Epidermal melanocyte (primary cell): ENCODE measurements around the gene SLC52A1.
"Not testable (repeated sequence)": the region's sequence is repeated elsewhere in the genome, so short reads cannot be mapped to it uniquely, and the experiment has no call there.

Experiments
- DNase-seq: peaks from one replicate; pipeline ENCODE4 v3.0.0; 2011; ENCODE audit warnings: low spot score; ENCODE audit not compliant: insufficient read length

SLC52A1 gene

DNA sequence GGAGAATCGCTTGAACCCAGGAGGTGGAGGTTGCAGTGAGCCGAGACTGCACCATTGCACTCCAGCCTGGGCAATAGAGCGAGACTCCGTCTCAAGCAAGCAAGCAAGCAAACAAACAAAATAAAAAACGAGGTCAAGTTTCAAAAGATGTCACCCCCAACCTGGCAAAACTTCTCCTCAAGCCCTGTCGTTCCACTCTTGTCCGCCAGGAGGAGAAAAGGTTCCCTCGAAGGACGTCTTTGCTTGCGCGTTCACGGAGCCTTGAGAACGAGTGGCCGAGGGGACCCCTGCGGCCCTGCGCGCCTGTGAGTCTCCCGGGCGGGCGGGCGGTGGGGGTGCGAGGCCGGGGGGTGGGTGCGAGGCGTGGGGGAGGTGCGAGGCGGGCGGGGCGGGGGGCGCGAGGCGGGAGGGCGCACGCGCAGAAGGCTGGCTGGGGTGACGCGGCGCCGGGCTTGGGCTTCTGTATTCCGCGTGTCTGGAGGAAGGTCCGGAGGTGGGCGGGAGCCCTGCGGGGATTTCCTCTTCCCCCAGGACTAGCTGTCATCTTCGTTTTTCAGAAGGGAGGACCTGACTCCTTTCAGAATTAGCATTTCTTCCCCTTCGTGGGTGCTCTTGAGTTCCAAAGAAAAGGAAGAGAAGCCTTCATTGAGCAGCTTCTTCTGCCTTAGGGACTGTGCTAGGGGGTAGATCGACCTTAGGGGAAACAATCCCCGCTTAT is 3.7 kb downstream of the SLC52A1 start:
- DNase-seq, result peak; percentile 80

- DNase-seq, result not testable (repeated sequence)
These were observed 5.1 kb downstream of the SLC52A1 start for GRCh38 chr17:5030168-5030567.

DNA sequence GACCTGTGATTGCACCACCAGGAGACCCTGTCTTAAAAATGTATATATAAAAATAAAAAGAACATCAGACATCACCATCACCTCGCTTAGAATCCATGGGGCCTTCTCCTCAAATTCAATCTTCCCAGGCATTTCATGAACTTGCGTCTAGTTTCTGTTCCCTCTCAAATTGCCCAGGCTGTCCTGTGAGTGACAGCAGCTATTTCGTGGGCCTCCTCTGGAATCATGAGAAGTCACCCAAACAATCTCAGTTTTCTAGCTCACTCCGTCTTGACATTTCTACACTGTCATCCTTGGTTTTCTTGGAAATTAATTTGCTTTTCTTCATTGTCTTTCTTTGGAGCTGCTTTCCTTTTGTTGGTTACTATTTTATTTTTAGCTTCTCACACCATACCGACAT is 7.3 kb downstream of the SLC52A1 start:
- no peak for DNase-seq

DNA sequence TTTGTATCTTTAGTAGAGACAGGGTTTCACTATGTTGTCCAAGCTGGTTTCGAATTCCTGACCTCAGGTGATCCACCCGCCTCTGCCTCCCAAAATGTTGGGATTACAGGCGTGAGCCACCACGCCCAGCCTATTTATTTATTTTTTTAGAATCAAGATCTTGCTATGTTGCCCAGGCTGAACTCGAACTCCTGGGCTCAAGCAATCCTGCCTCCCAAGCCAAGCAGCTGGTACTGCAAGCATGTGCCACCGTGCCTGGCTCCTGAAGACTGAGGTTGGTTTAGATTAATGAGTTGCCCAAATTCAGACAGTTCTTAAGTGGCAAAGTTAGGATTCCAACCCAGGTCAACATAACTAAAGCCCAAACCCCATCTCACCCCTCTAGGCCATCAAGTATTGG is 7.9 kb downstream of the SLC52A1 start:
- no peak for DNase-seq

DNA sequence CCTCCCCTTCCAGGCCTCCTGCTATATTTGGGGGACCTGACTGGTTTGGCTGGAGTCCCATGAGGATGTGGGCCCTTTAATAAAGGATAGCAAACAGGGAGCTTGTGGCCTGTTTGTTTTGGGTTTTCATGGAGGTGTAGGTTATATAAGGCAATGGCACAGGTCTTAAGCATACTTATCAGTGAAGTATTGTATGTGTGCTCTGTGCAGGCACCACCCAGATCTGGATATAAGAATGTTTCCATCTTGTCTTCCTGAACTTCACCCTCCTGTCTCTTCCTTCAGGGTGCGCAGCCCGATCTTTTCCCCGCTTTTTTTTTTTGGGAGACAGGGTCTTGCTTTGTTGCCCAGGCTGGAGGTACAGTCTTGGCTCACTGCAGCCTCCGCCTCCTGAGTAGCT is 10.6 kb downstream of the SLC52A1 start:
- no peak for DNase-seq

GRCh38 chr17:5023588-5024147 is 11.6 kb downstream of the SLC52A1 start:
- DNase-seq, result no peak

- DNase-seq, result no peak
These were observed 13.0 kb downstream of the SLC52A1 start for GRCh38 chr17:5022171-5022711.

- DNase-seq, result no peak
These were observed 14.7 kb downstream of the SLC52A1 start for GRCh38 chr17:5020502-5021023.

DNA sequence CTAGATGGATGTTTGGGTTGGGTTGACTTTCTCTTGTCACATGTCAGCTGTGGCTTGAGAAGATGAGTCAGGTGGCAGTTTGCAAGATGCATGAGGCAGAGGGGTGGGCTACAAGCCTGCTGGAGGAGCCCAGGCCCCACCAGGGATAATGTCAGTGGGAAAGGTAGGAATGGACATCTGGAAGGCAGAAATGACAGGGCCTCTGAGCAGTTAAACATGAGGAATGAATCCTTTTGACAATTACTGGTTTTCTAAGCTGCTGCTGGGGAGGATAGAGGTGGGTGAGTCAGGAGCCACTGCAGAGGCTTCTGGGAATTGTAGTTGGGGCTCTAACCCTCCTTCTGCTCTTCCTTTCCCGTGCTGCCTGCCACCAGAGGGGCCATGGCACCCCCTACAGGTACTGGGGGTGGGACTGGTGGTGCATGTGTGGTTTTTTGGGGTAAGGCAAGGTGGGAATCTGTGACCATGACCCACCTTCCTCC is 15.7 kb downstream of the SLC52A1 start:
- DNase-seq, result no peak

DNA sequence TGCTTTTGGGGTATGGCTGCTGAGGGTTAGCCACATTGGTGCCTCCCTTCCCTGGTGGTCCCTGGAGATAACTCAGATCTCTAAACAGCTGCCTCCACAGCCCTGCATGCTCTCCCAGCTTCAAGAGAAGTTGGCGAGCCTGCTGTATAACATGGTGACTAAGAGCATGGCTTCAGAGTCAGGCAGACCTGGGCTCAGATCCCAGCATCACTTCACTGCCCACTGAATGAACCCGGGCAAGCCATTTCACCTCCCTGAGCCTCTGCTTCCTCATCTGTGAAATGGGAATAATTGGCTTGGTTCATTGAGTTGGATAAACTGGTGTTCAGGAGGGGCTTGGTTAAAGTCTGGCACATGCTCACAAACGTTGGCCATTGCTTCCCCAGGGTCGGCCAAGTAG is 20.9 kb downstream of the SLC52A1 start:
- DNase-seq, result no peak

GRCh38 chr17:5011928-5012327 is 23.3 kb downstream of the SLC52A1 start:
- DNase-seq, result no peak

DNA sequence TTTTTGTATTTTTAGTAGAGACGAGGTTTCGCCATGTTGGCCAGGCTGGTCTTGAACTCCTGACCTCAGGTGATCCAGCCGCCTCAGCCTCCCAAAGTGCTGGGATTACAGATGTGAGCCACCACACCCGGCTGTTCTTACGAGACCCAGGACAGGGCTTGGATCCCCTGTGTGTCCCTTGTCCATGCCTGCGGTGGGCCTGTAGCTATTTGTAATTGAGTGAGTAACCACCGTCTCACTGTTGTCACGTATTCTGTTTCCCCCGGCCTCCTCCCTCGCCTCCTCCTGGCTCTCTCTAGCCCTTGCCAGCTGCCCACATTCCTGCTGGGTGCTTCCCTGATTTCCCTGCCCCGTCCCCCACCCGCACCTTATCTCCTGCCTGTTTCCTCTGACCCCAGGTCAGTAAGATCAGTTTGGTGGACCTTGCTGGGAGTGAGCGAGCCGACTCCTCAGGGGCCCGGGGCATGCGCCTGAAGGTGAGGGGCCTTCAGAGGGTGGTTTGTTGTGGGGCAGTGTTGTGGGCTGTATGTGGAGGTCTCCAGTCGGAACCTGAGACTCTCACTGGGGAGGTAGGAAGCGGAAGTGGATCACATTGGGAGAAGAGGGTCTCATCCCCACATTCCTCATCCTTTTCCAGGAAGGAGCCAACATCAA is 31.9 kb downstream of the SLC52A1 start:
- no peak for DNase-seq

- no peak for DNase-seq
These were observed 33.0 kb downstream of the SLC52A1 start for GRCh38 chr17:5002121-5002788.

GRCh38 chr17:5000237-5000639 is 35.0 kb downstream of the SLC52A1 start:
- DNase-seq, result no peak

GRCh38 chr17:4999430-5000093 is 35.7 kb downstream of the SLC52A1 start:
- no peak for DNase-seq

- DNase-seq, result no peak
These were observed 36.3 kb downstream of the SLC52A1 start for GRCh38 chr17:4998732-4999429.

DNA sequence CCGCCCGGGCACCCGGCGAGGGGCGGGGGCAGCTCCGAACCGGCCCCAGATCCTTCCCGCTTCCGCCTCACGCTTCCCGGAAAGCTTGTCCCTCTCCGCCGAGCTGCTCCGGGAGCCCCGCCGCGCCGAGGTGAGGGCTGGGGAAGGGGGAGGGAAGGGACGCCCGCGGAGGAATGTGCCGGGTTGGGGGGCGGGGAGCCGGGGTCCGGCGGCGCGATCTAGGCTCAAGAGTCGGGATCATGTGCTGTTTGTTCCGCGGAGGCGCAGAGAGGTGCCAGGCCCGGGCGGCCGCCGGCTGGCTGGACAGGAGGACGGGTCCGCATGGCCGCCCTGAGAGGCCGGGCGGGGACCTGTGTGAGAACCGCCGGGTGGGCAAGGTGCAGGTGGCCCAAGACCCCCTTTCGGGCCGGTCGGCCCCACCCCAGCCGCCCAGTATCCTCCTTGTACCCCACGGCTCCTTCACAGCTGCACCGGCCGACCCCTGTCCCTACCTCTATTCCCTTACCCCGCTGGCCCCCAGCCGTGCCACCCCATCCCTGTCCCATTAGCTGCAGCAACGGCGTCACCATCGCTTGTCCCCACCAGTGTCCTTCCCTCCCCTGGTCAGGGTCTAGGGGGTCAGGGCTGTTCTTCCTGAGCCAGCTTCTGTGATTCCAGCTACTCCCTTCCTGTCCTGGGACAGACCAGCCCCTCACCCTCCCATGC is 37.0 kb downstream of the SLC52A1 start:
- no peak for DNase-seq

DNA sequence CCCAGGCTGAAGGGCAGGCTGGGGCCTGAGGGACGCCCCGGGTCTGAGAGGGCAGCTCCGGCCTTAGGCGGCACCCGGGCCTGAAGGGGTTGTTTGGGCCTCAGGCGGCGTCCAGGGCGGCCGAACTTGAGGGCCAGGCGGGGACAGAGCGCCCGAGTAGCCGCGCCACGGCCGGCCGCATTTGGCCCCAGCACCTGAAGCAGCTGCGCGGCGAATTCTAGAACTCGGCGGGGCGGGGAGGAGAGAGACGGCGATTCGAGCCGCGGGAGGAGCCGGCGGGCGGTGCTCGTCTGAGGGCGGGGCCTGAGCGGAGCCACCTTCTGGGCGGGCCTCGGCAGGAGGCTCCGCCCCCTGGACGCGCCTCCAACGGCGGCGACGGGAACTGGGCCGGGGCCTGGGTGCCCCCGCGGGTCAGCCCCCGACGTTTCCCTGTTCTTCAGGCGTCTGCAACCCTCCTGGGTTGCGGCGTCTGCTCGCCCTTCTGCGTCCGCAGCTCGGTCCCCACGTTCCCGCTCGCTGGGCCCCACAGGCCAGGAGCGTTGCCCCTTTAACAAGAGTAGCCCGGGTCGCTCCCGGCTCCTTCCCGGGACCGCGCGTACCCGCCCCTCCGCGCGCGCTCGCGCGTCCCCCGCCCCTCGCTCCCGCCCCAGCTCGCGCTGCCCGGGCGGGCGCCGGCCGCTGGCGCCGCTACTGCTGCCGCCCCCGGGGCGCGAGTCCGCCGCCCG is 37.8 kb downstream of the SLC52A1 start, which contains the start of the genes INCA1 and KIF1C:
INCA1 (minus strand) TSS at position 221 of the 725 bp plus-strand sequence. CDS start 3,085 bp downstream, outside the sequence.
KIF1C (plus strand) TSS at position 649 of the 725 bp plus-strand sequence. CDS start 2,297 bp downstream, outside the sequence.
- peak; percentile 97 for DNase-seq

- no peak for DNase-seq
These were observed 41.1 kb downstream of the SLC52A1 start for GRCh38 chr17:4994081-4994595.
